Measurements from ENCODE around the gene VWA5A.

GRCh38 chr11:124077266-124077665, 38.0 kb upstream of the VWA5A start:
- no peak for TF ChIP-seq TAF1 (IDR thresholded peaks at IDR 0.05; ENCODE audit: borderline replicate concordance, low read depth, low read length)
- TF ChIP-seq POLR2AphosphoS5 (IDR thresholded peaks at IDR 0.05; ENCODE audit: low read depth, low read length) = no peak
- TF ChIP-seq CTCF (IDR thresholded peaks at IDR 0.05) = no peak
- no peak for TF ChIP-seq EP300 (IDR thresholded peaks at IDR 0.05; ENCODE audit: borderline replicate concordance in 1 of 2, low read depth in 1 of 2, low read length in 1 of 2)
- TF ChIP-seq REST (IDR thresholded peaks at IDR 0.05; ENCODE audit: low read depth, low read length) = no peak
- no peak for TF ChIP-seq FOXJ3 (CRISPR knock-in tag; IDR thresholded peaks at IDR 0.05)
- no peak for TF ChIP-seq CHD2 (IDR thresholded peaks at IDR 0.05; ENCODE audit: low read length, partially characterized antibody)
- no peak for TF ChIP-seq TEAD4 (IDR thresholded peaks at IDR 0.05; ENCODE audit: borderline replicate concordance, insufficient read depth)
- no peak for TF ChIP-seq NFIC (IDR thresholded peaks at IDR 0.05; ENCODE audit: borderline replicate concordance)
- no peak for TF ChIP-seq GABPA (IDR thresholded peaks at IDR 0.05; ENCODE audit: low read depth)
- no peak for TF ChIP-seq YY1 (IDR thresholded peaks at IDR 0.05; ENCODE audit: low read depth)
- TF ChIP-seq USF2 (IDR thresholded peaks at IDR 0.05; ENCODE audit: borderline replicate concordance, low read depth, low read length) = no peak
- no peak for TF ChIP-seq FOXM1 (IDR thresholded peaks at IDR 0.05; ENCODE audit: low read depth)

Data from SK-N-SH (cell line).